Natural killer cell (primary cell): ENCODE data around the gene ST3GAL2. TPM values are rescaled to one million over a fixed set of nuclear protein-coding genes. Genes with fewer than 3 reads are reported as not detected.
A peak's percentile ranks its signal among the peaks of the same experiment; 100 is the strongest.

Experiments used
- ATAC-seq, 3 donors: fragments of 150-1000 bp in 2 of 3; fragments of 200-7000 bp in 1 of 3; cut with Tn5 transposase; 1 replicate in 1 of 3; 2 replicates in 2 of 3; pipeline ENCODE4 v1.10.0; 2021; ENCODE audit warnings: mild to moderate bottlenecking in 2 of 3, moderate library complexity in 2 of 3
- DNase-seq, 2 donors: peaks; one replicate each; pipeline versions ENCODE4 v3.0.0 to v3.0.0-alpha.2; 2013 to 2021; ENCODE audit warnings: mixed read lengths in 1 of 2
- H3K27ac ChIP-seq: one replicate; pipeline ENCODE4 v1.5.1; 2013; ENCODE audit warnings: mild to moderate bottlenecking, low read length
- H3K27me3 ChIP-seq: one replicate; pipeline ENCODE4 v1.6.1; 2013; ENCODE audit warnings: low read length; ENCODE audit not compliant: control insufficient read depth, insufficient read depth
- H3K36me3 ChIP-seq: one replicate; pipeline ENCODE4 v1.6.1; 2013; ENCODE audit warnings: low read length; ENCODE audit not compliant: control insufficient read depth, insufficient read depth
- H3K4me1 ChIP-seq: one replicate; pipeline ENCODE4 v1.6.1; 2013; ENCODE audit warnings: low read length; ENCODE audit not compliant: control insufficient read depth, insufficient read depth
- H3K4me3 ChIP-seq: one replicate; pipeline ENCODE4 v1.5.1; 2013; ENCODE audit warnings: low read length
- H3K9me3 ChIP-seq: one replicate; pipeline ENCODE4 v1.6.1; 2013; ENCODE audit warnings: low read length; ENCODE audit not compliant: control insufficient read depth, insufficient read depth
- H3K27ac Mint-ChIP-seq, 2 donors: one replicate each; pipeline ENCODE4 v1.8.0; 2022; ENCODE audit warnings: mild to moderate bottlenecking in 2 of 2, mixed read lengths in 2 of 2, moderate library complexity in 1 of 2
- H3K27me3 Mint-ChIP-seq, 2 donors: one replicate each; pipeline ENCODE4 v1.8.0; 2022; ENCODE audit warnings: low read depth in 2 of 2, mixed read lengths in 2 of 2
- H3K36me3 Mint-ChIP-seq: one replicate; pipeline ENCODE4 v1.8.0; 2022; ENCODE audit warnings: mixed read lengths
- H3K4me1 Mint-ChIP-seq, 2 donors: one replicate each; pipeline ENCODE4 v1.8.0; 2022; ENCODE audit warnings: mixed read lengths in 2 of 2
- H3K4me3 Mint-ChIP-seq: one replicate; pipeline ENCODE4 v1.8.0; 2022; ENCODE audit warnings: mild to moderate bottlenecking, moderate library complexity, mixed read lengths
- H3K9me3 Mint-ChIP-seq, 2 donors: one replicate each; pipeline ENCODE4 v1.8.0; 2022; ENCODE audit warnings: mixed read lengths in 2 of 2
- CTCF ChIP-seq: fragments of 200-600 bp; IDR thresholded peaks from one replicate; pipeline ENCODE4 v1.8.0; 2022; ENCODE audit warnings: antibody characterized with exemption
- WGBS: methylation state at CpG from one replicate; pipeline ENCODE4 v1.1.7; 2013; ENCODE audit warnings: missing lambda C conversion rate; ENCODE audit not compliant: insufficient coverage; 5-methylcytosine and 5-hydroxymethylcytosine counted together
- intact Hi-C: fragments of 100-400 bp; cut with micrococcal nuclease; formaldehyde crosslinking; loops from one replicate; pipeline ENCODE4 v1.14.2; 2022
- total RNA-seq, 4 donors: library from RNA; stranded (reverse); fragments of 120-200 nt in 1 of 4; gene quantifications; one replicate each; pipeline versions ENCODE4 v1.2.3 to v1.2.4, GENCODE V29; 2013 to 2022

Gene ST3GAL2
- total RNA-seq, 3 donors from 2014 or later (not counting 1 experiment from before 2014, with no cell fraction given): 25.9 to 39.1 (median 36.9) TPM

GRCh38 chr16:70478912-70479341 is 40.0 kb upstream of the ST3GAL2 start:
- H3K36me3 Mint-ChIP-seq: no peaks in the 10 kb centered on the region
- intact Hi-C loops: no loop called here

GRCh38 chr16:70478169-70478568 is 39.3 kb upstream of the ST3GAL2 start:
- Histone ChIP-seq H3K9me3 (no peaks in the 10 kb centered on the region), H3K27me3 (no peaks in the 10 kb centered on the region), H3K4me1 (peaks cover 5% of the 10 kb centered on the region), H3K4me3 (no peak overlapping the region), H3K27ac (no peak overlapping the region), H3K36me3 (peaks cover 50% of the 10 kb centered on the region)
- no peaks in the 10 kb centered on the region for H3K4me1 Mint-ChIP-seq
- WGBS: 88% methylated on average over 8 of the region's 8 CpGs
- ATAC-seq (no peak), DNase-seq (no peak)
- no peaks in the 10 kb centered on the region for H3K27me3 Mint-ChIP-seq
- TF ChIP-seq CTCF: no peak
- no peaks in the 10 kb centered on the region for H3K9me3 Mint-ChIP-seq
- peak overlapping the region; percentile 29 to 48 for H3K27ac Mint-ChIP-seq
- intact Hi-C loops: no loop called here
- H3K4me3 Mint-ChIP-seq: no peak overlapping the region
- no peaks in the 10 kb centered on the region for H3K36me3 Mint-ChIP-seq

More at GRCh38 chr16:70478912-70479341, 40.0 kb upstream of the ST3GAL2 start:
- TF ChIP-seq CTCF: no peak
- Histone ChIP-seq H3K27ac (no peak overlapping the region), H3K27me3 (no peaks in the 10 kb centered on the region), H3K4me1 (peaks cover 5% of the 10 kb centered on the region), H3K36me3 (peaks cover 48% of the 10 kb centered on the region), H3K9me3 (no peaks in the 10 kb centered on the region), H3K4me3 (no peak overlapping the region)
- no peaks in the 10 kb centered on the region for H3K27me3 Mint-ChIP-seq
- H3K27ac Mint-ChIP-seq: peak overlapping the region; percentile 18 to 48
- no peak overlapping the region for H3K4me3 Mint-ChIP-seq
- 84% methylated on average over 10 of the region's 10 CpGs for WGBS
- no peaks in the 10 kb centered on the region for H3K9me3 Mint-ChIP-seq
- no peak for ATAC-seq
- H3K4me1 Mint-ChIP-seq: no peaks in the 10 kb centered on the region
- no peak for DNase-seq

GRCh38 chr16:70476272-70477020 is 37.5 kb upstream of the ST3GAL2 start:
- H3K27ac Mint-ChIP-seq: no peak overlapping the region
- no peaks in the 10 kb centered on the region for H3K36me3 Mint-ChIP-seq
- H3K36me3 ChIP-seq: peaks cover 40% of the 10 kb centered on the region
- H3K4me1 Mint-ChIP-seq: no peaks in the 10 kb centered on the region
- no peaks in the 10 kb centered on the region for H3K27me3 ChIP-seq
- H3K4me3 ChIP-seq: no peak overlapping the region
- H3K27me3 Mint-ChIP-seq: no peaks in the 10 kb centered on the region
- no peaks in the 10 kb centered on the region for H3K9me3 ChIP-seq
- DNase-seq: no peak
- 86% methylated on average over 13 of the region's 13 CpGs for WGBS
- TF ChIP-seq CTCF: no peak
- ATAC-seq: no peak
- no peak overlapping the region for H3K27ac ChIP-seq
- intact Hi-C loops: no loop called here
- H3K4me1 ChIP-seq: peaks cover 5% of the 10 kb centered on the region
- H3K9me3 Mint-ChIP-seq: no peaks in the 10 kb centered on the region
- no peak overlapping the region for H3K4me3 Mint-ChIP-seq
